ENCODE results near the gene FMC1.

DNA sequence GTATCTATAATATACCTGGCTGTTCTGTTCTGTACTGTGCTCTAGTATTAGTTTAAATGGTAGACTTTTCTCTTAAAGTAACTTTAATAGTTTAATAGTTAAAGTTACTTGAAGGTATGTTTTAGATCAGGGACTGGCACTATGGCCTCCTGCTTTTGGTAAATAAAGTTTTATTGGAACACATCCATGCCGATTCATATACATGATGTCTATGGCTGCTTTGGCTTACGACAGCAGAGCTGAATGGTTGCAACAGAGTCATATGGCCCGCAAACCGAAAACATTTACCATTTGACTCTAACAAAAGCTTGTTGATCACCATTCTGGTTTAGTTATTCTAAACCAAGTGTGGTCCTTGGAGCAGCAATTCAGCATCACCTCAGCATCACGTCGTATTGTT is 25.3 kb downstream of the FMC1 start:
- TF ChIP-seq, protein P1, sequence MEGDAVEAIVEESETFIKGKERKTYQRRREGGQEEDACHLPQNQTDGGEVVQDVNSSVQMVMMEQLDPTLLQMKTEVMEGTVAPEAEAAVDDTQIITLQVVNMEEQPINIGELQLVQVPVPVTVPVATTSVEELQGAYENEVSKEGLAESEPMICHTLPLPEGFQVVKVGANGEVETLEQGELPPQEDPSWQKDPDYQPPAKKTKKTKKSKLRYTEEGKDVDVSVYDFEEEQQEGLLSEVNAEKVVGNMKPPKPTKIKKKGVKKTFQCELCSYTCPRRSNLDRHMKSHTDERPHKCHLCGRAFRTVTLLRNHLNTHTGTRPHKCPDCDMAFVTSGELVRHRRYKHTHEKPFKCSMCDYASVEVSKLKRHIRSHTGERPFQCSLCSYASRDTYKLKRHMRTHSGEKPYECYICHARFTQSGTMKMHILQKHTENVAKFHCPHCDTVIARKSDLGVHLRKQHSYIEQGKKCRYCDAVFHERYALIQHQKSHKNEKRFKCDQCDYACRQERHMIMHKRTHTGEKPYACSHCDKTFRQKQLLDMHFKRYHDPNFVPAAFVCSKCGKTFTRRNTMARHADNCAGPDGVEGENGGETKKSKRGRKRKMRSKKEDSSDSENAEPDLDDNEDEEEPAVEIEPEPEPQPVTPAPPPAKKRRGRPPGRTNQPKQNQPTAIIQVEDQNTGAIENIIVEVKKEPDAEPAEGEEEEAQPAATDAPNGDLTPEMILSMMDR (conservative IDR thresholded peaks at IDR 0.05), result no peak
- TF ChIP-seq ZFX (IDR thresholded peaks at IDR 0.05), result no peak

All from C4-2B (cell line).